Measurements from ENCODE around the gene PDGFD.

PDGFD gene

DNA sequence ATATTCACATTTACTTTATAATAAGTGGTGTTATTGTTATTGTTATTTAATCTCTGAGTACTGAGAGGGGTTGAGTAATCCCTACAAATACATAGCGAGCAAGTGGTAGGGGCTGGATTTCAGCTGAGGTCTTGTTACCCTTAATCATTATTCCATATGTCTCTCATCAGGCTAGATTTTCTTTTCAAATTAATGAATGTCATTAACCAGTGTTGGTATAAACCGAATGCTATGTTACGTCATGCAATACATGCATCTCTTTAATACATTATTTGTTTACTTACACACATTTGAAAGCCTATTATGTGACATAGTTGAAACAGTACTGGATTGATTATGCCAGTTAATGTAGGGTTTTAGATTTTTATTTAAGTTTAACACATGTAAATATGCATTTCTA is 18.9 kb downstream of the PDGFD start:
- no peak for DNase-seq (ENCODE audit: low read depth)

DNA sequence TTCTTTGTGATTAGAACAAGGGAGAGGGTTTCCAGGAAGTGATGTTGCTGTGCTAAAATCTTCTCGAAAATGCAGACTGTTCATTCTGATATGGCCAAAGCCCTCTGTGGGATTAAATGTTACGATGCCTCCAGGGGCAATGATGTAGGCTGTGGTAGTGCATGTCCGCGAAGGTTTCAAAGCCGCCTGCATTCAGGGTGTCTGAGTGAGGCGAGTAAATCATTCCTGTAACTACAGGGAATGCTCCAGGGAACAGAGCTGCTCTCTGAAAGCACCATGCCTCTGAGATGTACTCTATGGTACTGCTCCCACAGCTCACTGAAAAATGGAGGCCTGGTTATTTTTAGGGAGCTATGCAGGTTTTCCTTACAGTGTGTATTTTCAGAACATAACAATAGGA is 21.2 kb downstream of the PDGFD start:
- DNase-seq (ENCODE audit: low read depth): no peak

DNA sequence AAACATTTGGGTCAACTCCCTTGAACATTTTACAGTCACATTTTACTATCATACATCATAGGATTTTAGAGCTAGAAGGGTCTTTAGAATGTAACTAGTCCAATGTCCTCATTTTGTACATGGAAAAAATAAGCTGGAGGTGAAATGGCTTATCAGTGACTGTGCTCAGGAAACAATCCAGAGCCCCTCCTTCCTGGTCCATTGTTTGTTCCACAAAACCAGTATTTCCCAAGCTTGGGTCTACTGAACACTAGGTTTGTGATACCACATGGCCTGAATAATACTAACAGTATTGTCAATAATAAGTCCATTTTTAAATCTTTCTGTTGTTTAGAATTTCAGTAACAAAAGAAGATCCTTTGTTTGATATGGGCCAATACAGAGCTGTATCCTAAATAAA is 27.1 kb downstream of the PDGFD start:
- DNase-seq (ENCODE audit: low read depth): no peak

DNA sequence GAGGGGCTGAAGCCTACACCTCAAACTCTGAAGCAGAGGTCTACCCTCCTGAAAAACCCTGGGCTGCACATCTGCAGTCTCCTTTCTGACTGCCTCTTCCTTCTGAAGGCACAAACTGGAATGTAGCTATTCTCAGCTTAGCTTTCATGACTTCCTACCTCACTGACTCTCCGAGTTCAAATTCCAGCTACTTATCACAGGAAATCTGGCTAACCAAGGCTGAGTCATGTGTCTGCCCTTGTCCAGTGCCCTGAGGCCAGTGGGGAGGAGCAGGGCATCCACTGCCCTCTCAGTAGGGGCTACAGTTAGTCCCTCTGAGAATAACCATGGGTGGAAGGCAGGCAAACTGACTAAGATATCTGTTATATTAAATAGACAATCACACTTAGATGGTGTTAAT is 29.2 kb downstream of the PDGFD start:
- no peak for DNase-seq (ENCODE audit: low read depth)

GRCh38 chr11:104130161-104130560 is 33.8 kb downstream of the PDGFD start:
- DNase-seq (ENCODE audit: low read depth): no peak

DNA sequence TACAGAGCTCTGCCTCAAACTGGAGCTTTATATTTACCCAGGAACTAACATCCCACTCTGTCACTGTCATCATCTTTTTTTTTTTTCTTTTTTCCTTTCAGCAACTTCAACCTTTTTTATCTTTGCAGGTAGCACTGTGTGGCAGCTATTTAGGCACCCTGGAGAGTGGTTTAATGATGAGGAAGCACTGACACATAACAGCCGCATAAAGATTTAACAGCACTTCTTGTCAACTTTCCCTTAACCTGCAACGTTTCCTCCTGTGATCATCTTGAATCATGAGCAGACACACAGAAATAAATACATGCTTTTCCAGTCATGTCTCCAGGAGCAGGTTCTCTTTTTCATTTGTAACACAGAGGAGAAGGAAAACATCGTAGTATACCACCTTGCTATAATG is 34.8 kb downstream of the PDGFD start:
- no peak for DNase-seq (ENCODE audit: low read depth)

DNA sequence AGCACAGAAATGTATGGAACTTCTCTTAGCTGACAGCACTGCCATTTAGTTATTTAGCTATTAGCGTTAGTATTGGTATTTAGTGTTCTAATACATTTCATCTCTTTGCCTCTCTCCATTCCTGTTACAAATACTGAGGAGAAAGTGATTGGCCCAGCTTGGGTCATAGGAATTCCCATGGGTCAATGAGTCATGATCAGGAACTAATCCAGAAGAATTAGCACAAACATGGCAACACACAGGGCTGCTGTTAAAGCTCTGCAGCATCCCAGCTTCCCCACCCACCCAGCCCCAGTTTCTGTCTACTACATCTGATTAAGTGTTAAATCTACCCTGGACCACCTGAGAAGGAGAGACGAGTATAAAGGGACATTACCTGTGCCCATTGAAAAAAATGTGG is 36.1 kb downstream of the PDGFD start:
- DNase-seq (ENCODE audit: low read depth): no peak

- no peak for DNase-seq (ENCODE audit: low read depth)
These were observed 37.5 kb downstream of the PDGFD start for GRCh38 chr11:104126464-104126863.

GRCh38 chr11:104124979-104125378 is 39.0 kb downstream of the PDGFD start:
- DNase-seq (ENCODE audit: low read depth): no peak

GRCh38 chr11:104122836-104123235 is 41.1 kb downstream of the PDGFD start:
- DNase-seq (ENCODE audit: low read depth): no peak

GRCh38 chr11:104122011-104122635 is 41.8 kb downstream of the PDGFD start:
- no peak for DNase-seq (ENCODE audit: low read depth)

- DNase-seq (ENCODE audit: low read depth): no peak
These were observed 43.3 kb downstream of the PDGFD start for GRCh38 chr11:104120493-104121137.

DNA sequence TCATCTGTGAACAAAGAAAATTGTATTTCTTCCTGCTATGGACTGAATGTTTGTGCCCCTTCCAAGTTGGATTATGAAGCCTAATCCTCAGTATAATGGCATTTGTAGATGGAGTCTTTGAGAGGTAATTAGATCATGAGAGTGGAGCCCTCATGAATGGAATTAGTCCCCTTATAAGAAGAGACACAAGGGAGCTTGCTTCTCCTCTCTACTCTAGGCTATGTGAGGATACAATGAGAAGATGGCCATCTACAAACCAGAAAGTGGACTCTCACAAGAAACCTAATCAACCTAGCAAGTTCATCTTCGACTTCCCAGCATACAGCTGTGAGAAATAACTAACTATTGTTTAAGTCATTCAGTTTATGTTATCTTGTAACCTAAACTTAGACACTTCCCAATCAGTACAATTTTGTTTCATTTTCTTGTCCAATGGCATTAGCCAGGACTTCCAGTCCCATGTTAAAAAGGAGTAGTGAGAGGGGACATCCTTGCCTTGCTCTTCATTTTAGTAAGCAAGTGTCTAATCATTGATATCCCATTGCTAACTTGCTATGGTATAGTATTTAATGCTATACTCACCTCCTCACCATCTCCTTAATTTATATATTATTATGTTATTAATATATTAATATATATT is 45.7 kb downstream of the PDGFD start:
- no peak for DNase-seq (ENCODE audit: low read depth)

DNA sequence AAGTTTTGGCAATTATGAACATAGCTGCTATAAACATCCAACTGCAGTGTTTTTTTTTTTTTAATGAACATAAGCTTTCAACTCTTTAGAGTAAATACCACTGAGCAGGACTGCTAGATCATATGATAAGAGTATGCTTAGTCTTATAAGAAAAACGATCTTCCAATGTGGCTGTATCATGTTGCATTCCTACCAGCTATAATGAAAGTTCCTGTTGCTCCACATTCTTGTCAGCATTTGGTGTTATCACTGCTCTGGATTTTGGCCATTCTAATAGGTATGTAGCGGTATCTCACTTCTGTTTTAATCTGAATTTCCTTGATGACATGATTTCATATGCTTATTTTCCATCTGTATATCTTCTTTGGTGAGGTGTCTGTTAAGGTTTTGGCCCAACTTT is 50.4 kb downstream of the PDGFD start:
- DNase-seq (ENCODE audit: low read depth): no peak

DNA sequence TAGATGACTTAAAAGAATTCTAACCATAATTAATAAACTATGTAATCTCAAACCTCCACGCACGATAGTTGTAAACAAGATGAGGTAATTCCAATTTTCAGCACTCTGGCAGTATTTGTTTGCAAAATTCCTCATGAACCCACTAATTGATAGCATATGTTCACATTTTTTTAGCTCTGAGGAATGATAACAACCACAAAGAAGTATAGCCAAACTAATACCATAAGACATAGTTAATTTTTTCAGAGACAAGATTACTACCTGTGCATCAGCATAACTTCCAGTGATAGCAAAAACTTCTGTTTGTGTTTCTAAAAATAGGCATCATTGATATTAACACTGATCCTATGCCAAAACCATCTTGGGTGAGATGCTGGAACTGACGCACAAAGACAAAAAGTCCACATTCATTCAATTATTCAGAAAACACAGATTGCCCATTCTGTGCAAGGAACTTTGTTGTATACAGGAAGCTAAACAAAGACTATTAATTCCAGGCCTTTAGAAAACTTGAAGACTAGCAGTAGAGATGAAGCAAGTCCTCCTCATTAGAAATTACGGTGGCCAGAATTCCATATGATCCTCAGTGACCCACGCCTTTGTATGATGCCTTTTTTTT is 57.7 kb downstream of the PDGFD start:
- no peak for DNase-seq (ENCODE audit: low read depth)

GRCh38 chr11:104105155-104105554 is 58.8 kb downstream of the PDGFD start:
- no peak for DNase-seq (ENCODE audit: low read depth)

DNA sequence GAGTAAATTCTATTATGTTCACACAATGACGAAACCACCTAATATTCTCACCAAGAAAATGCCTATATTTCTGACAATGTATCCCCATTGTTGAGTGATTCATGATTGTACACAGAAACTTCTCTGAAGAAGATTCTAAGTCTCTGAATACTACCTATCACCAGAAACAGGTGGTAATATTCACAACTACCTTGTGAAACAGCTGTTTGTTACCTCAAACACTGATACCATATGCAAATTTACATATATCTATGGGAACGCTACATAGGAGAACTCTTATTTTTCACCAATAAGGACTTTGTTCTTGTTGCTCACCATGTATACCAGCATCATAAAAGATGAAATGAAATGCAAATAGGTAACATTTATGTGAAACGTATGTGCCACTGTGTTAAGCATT is 59.3 kb downstream of the PDGFD start:
- no peak for DNase-seq (ENCODE audit: low read depth)

DNA sequence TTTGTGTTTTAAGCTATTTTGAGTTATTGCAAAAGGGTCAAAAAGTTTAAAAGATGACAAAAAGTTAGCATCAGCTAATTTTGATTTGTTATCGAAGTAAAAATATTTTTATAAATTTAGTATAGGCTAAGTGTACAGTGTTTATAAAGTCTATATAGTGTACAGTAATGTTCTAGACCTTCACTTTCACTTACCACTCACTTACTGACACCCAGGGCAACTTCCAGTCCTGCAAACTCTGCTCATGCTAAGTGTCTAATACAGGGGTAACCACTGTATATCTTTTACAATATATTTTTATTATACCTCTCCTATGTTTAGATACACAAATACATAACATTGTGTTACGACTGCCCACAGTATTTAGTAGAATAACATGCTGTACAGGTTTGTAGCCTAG is 59.7 kb downstream of the PDGFD start:
- no peak for DNase-seq (ENCODE audit: low read depth)

GRCh38 chr11:104098555-104098954 is 65.4 kb downstream of the PDGFD start:
- DNase-seq (ENCODE audit: low read depth): no peak

- DNase-seq (ENCODE audit: low read depth): no peak
These were observed 65.8 kb downstream of the PDGFD start for GRCh38 chr11:104098132-104098531.

GRCh38 chr11:104096900-104097299 is 67.0 kb downstream of the PDGFD start:
- DNase-seq (ENCODE audit: low read depth): no peak

GRCh38 chr11:104095791-104096190 is 68.2 kb downstream of the PDGFD start:
- DNase-seq (ENCODE audit: low read depth): no peak

DNA sequence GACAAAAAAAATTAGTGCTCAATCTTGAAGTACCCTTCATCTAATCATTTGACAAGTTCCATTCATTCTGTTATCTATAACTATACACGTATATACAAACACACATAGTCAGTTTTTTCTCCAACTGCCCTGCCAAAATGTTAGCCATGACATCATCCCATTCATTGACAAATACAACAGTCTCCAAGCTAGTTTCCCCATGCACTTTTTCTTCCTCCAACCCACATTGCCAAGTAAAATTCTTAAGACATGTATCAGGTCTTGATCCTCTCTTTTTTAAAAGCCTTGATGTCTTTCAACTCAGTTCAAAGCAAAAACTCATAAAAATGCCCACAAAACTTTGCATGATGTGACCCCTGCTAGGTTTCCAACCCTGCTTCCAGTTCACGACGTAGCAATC is 69.4 kb downstream of the PDGFD start:
- DNase-seq (ENCODE audit: low read depth): no peak
